Liver (tissue), 9 donors: ENCODE measurements around the gene METTL18. TPM values are rescaled to one million over a fixed set of nuclear protein-coding genes. Genes with fewer than 3 reads are reported as not detected.

Source experiments
- DNase-seq: peaks from one replicate; pipeline ENCODE4 v3.0.0-alpha.2; 2017; ENCODE audit warnings: low spot score
- H3K27ac ChIP-seq, 2 donors: one replicate each; pipeline ENCODE4 v1.7.0; 2013; ENCODE audit warnings: inconsistent platforms in 2 of 2, low read length in 2 of 2, control low read depth in 1 of 2, low read depth in 1 of 2, mild to moderate bottlenecking in 1 of 2
- H3K27me3 ChIP-seq, 4 donors: one replicate each; pipeline versions ENCODE4 v1.6.1 to v1.7.0; 2013; ENCODE audit warnings: low read length in 3 of 4, inconsistent platforms in 1 of 4, mild to moderate bottlenecking in 1 of 4, moderate library complexity in 1 of 4; ENCODE audit not compliant: control insufficient read depth in 4 of 4, insufficient read depth in 4 of 4
- H3K36me3 ChIP-seq, 4 donors: one replicate each; pipeline versions ENCODE4 v1.6.1 to v1.7.0; 2013; ENCODE audit warnings: low read length in 3 of 4, mild to moderate bottlenecking in 3 of 4, low read depth in 1 of 4, moderate library complexity in 1 of 4; ENCODE audit not compliant: control insufficient read depth in 4 of 4, insufficient read depth in 3 of 4
- H3K4me1 ChIP-seq, 4 donors: one replicate each; pipeline versions ENCODE4 v1.6.1 to v1.7.0; 2013; ENCODE audit warnings: low read length in 3 of 4, mild to moderate bottlenecking in 3 of 4, moderate library complexity in 1 of 4; ENCODE audit not compliant: control insufficient read depth in 4 of 4, insufficient read depth in 4 of 4
- H3K4me3 ChIP-seq, 3 donors: one replicate each; pipeline versions ENCODE4 v1.6.1 to v1.7.0; 2013; ENCODE audit warnings: low read length in 3 of 3, control low read depth in 1 of 3, low read depth in 1 of 3, mild to moderate bottlenecking in 1 of 3
- H3K9ac ChIP-seq, 2 donors: one replicate each; pipeline ENCODE4 v1.7.0; 2013; ENCODE audit warnings: low read length in 2 of 2, mild to moderate bottlenecking in 2 of 2, moderate library complexity in 2 of 2, control low read depth in 1 of 2, low read depth in 1 of 2
- H3K9me3 ChIP-seq, 4 donors: one replicate each; pipeline versions ENCODE4 v1.6.1 to v1.7.0; 2013; ENCODE audit warnings: low read length in 3 of 4; ENCODE audit not compliant: control insufficient read depth in 4 of 4
- ATF3 ChIP-seq: IDR thresholded peaks from 2 replicates; pipeline ENCODE4 v1.6.1; 2016; ENCODE audit warnings: antibody characterized with exemption
- CTCF ChIP-seq: fragments of 150-350 bp; IDR thresholded peaks from 2 replicates; pipeline ENCODE4 v1.5.1; 2017; ENCODE audit warnings: improper control_type of control experiment, low read depth, low read length; ENCODE audit not compliant: missing input control
- EGR1 ChIP-seq, 2 donors: IDR thresholded peaks; 2 replicates each; pipeline ENCODE4 v1.6.1; 2016 to 2018; ENCODE audit warnings: antibody characterized with exemption in 2 of 2, low read depth in 2 of 2
- FOXA1 ChIP-seq: IDR thresholded peaks from 2 replicates; pipeline ENCODE4 v1.6.1; 2016; ENCODE audit warnings: antibody characterized with exemption
- FOXA2 ChIP-seq: IDR thresholded peaks from 2 replicates; pipeline ENCODE4 v1.6.1; 2016; ENCODE audit warnings: antibody characterized with exemption
- GABPA ChIP-seq, 2 donors: IDR thresholded peaks in 1 of 2; conservative IDR thresholded peaks in 1 of 2; 2 replicates each; pipeline ENCODE4 v1.6.1; 2016; ENCODE audit warnings: antibody characterized with exemption in 2 of 2, mild to moderate bottlenecking in 1 of 2, moderate library complexity in 1 of 2
- HNF4A ChIP-seq, 2 donors: conservative IDR thresholded peaks; 2 replicates each; pipeline ENCODE4 v1.6.1; 2016; ENCODE audit warnings: antibody characterized with exemption in 2 of 2, mild to moderate bottlenecking in 2 of 2
- HNF4G ChIP-seq: IDR thresholded peaks from 2 replicates; pipeline ENCODE4 v1.6.1; 2016; ENCODE audit warnings: antibody characterized with exemption
- JUND ChIP-seq, 2 donors: IDR thresholded peaks; 2 replicates each; pipeline ENCODE4 v1.6.1; 2016; ENCODE audit warnings: antibody characterized with exemption in 2 of 2
- MAX ChIP-seq: IDR thresholded peaks from 2 replicates; pipeline ENCODE4 v1.6.1; 2016; ENCODE audit warnings: antibody characterized with exemption
- NR2F2 ChIP-seq: IDR thresholded peaks from 2 replicates; pipeline ENCODE4 v1.6.1; 2016; ENCODE audit warnings: antibody characterized with exemption
- RAD21 ChIP-seq, 2 donors: IDR thresholded peaks; 2 replicates each; pipeline ENCODE4 v1.6.1; 2016; ENCODE audit warnings: antibody characterized with exemption in 2 of 2, mild to moderate bottlenecking in 2 of 2
- REST ChIP-seq: IDR thresholded peaks from 2 replicates; pipeline ENCODE4 v1.6.1; 2016; ENCODE audit warnings: antibody characterized with exemption, mild to moderate bottlenecking
- RXRA ChIP-seq, 2 donors: IDR thresholded peaks; 2 replicates each; pipeline ENCODE4 v1.6.1; 2017 to 2018; ENCODE audit warnings: antibody characterized with exemption in 2 of 2, mild to moderate bottlenecking in 1 of 2
- SP1 ChIP-seq: IDR thresholded peaks from 2 replicates; pipeline ENCODE4 v1.6.1; 2018; ENCODE audit warnings: antibody characterized with exemption, mild to moderate bottlenecking
- TAF1 ChIP-seq: conservative IDR thresholded peaks from 2 replicates; pipeline ENCODE4 v1.6.1; 2016; ENCODE audit warnings: antibody characterized with exemption, mild to moderate bottlenecking
- YY1 ChIP-seq: IDR thresholded peaks from 2 replicates; pipeline ENCODE4 v1.6.1; 2016; ENCODE audit warnings: antibody characterized with exemption, mild to moderate bottlenecking
- ZBTB33 ChIP-seq: IDR thresholded peaks from 2 replicates; pipeline ENCODE4 v1.6.1; 2016; ENCODE audit warnings: antibody characterized with exemption
- WGBS: extraction: QIAGEN DNeasy Blood & Tissue Kit; methylation state at CpG from one replicate; pipeline ENCODE4 v1.1.7; 2013; 5-methylcytosine and 5-hydroxymethylcytosine counted together
- polyA plus RNA-seq, 2 donors: library from polyadenylated mRNA; stranded (reverse) in 1 of 2; unstranded in 1 of 2; fragments of 200-250 nt in 1 of 2; fragments of >200 nt in 1 of 2; fragmentation: Nextera tagmentation in 1 of 2; extraction: Ambion mirVana in 1 of 2; gene quantifications; one replicate each; pipeline versions ENCODE4 v1.2.1 to v1.2.3, GENCODE V29; 2013 to 2015
- total RNA-seq, 2 donors: library from RNA; depleted of rRNA; stranded (reverse); fragments of >200 nt; gene quantifications; one replicate each; pipeline ENCODE4 v1.2.3, GENCODE V29; 2014
- donor health status: healthy.
- donor health status: healthy.
- donor health status: healthy.
- donor health status: healthy.
- donor health status: healthy.

Gene METTL18
- total and polyA plus RNA-seq, 4 donors = 2.1 to 5.0 (median 3.2) TPM

- Histone ChIP-seq H3K9me3 (no peaks in the 10 kb centered on the region), H3K4me1 (no peaks in the 10 kb centered on the region), H3K9ac (no peak overlapping the region), H3K4me3 (no peak overlapping the region), H3K27me3 (no peaks in the 10 kb centered on the region), H3K36me3 (peaks cover 0 to 2% (median under 1%) of the 10 kb centered on the region in 4 donors), H3K27ac (no peak overlapping the region)
- DNase-seq = no peak
- WGBS = 95% methylated on average over 1 of the region's 1 CpG
- no peak for TF ChIP-seq CTCF
- no peak for TF ChIP-seq HNF4G
- no peak for TF ChIP-seq TAF1
- no peak for TF ChIP-seq FOXA2
- no peak for TF ChIP-seq NR2F2
- no peak for TF ChIP-seq HNF4A (conservative IDR thresholded peaks at IDR 0.05)
- no peak for TF ChIP-seq REST
- TF ChIP-seq FOXA1 = no peak
- TF ChIP-seq JUND (IDR thresholded peaks at IDR 0.05) = no peak
- TF ChIP-seq GABPA (IDR thresholded peaks at IDR 0.05 in 1 of 2, conservative IDR thresholded peaks at IDR 0.05 in 1 of 2) = no peak
- no peak for TF ChIP-seq YY1
These were observed 21.9 kb upstream of the METTL18 start for GRCh38 chr1:169816617-169817016.

GRCh38 chr1:169814265-169814664 lies 19.6 kb upstream of the METTL18 start:
- H3K36me3 ChIP-seq = peaks cover 0 to 2% (median under 1%) of the 10 kb centered on the region in 4 donors
- H3K9me3 ChIP-seq = no peaks in the 10 kb centered on the region
- H3K27ac ChIP-seq = no peak overlapping the region
- no peak overlapping the region for H3K9ac ChIP-seq
- WGBS = 51% methylated on average over 2 of the region's 2 CpGs
- no peak overlapping the region for H3K4me3 ChIP-seq
- TF ChIP-seq ATF3 = no peak
- TF ChIP-seq GABPA (IDR thresholded peaks at IDR 0.05 in 1 of 2, conservative IDR thresholded peaks at IDR 0.05 in 1 of 2) = no peak
- no peak for TF ChIP-seq JUND (IDR thresholded peaks at IDR 0.05)
- TF ChIP-seq YY1 = no peak
- no peak for TF ChIP-seq CTCF
- TF ChIP-seq RAD21 (IDR thresholded peaks at IDR 0.05) = no peak
- TF ChIP-seq FOXA1 = no peak
- TF ChIP-seq FOXA2 = no peak
- no peak for TF ChIP-seq SP1
- TF ChIP-seq MAX = no peak
- no peak for TF ChIP-seq REST
- no peak for TF ChIP-seq HNF4G
- TF ChIP-seq EGR1 (IDR thresholded peaks at IDR 0.05; ENCODE audit: low read depth in 2 of 2) = no peak
- no peak for TF ChIP-seq NR2F2
- TF ChIP-seq HNF4A (conservative IDR thresholded peaks at IDR 0.05) = no peak
- no peak for TF ChIP-seq RXRA (IDR thresholded peaks at IDR 0.05)
- TF ChIP-seq TAF1 = no peak
- no peak for TF ChIP-seq ZBTB33
- H3K27me3 ChIP-seq = no peaks in the 10 kb centered on the region
- no peak for DNase-seq
- no peaks in the 10 kb centered on the region for H3K4me1 ChIP-seq
